Panc1 (cell line): ENCODE results near the gene FZR1. TPM values are rescaled to one million over a fixed set of nuclear protein-coding genes. Genes with fewer than 3 reads are reported as not detected.

ENCODE experiments used
- ATAC-seq: fragments of 200-7000 bp; cut with Tn5 transposase; 2 replicates; pipeline ENCODE4 v1.9.1; 2020; ENCODE audit warnings: mild to moderate bottlenecking, moderate library complexity
- BruUV-seq: library from RNA; stranded (reverse); fragments of 400-500 nt; replicated peaks from 2 replicates; lab custom pipeline; 2021; lab: Mats Ljungman, UMichigan
- CTCF ChIA-PET: fragments of 300-600 bp; sonication (Branson Sonifier 250); formaldehyde crosslinking; loops from one replicate; lab custom pipeline; 2022; ENCODE audit warnings: antibody characterized with exemption; lab: Charles Lee
- POLR2A ChIA-PET: fragments of 300-600 bp; sonication (Branson Sonifier 250); formaldehyde crosslinking; loops from one replicate; lab custom pipeline; 2022; ENCODE audit warnings: antibody characterized with exemption; lab: Charles Lee
- DNase-seq: peaks from one replicate; pipeline ENCODE4 v3.0.0-alpha.2; 2010; ENCODE audit warnings: low read depth, low spot score
- H3K27ac ChIP-seq: 2 replicates; pipeline ENCODE4 v1.5.1; 2011; ENCODE audit warnings: mild to moderate bottlenecking, low read length, inconsistent platforms
- H3K27me3 ChIP-seq: fragments of 200-500 bp; sonication (Bioruptor generic); 2 replicates; pipeline ENCODE4 v1.6.0; 2014; ENCODE audit warnings: low read length, inconsistent platforms; ENCODE audit not compliant: control insufficient read depth, insufficient read depth
- H3K36me3 ChIP-seq: fragments of 200-500 bp; sonication (Bioruptor generic); 2 replicates; pipeline ENCODE4 v1.5.1; 2014; ENCODE audit warnings: inconsistent platforms, mild to moderate bottlenecking, low read length, moderate library complexity; ENCODE audit not compliant: control insufficient read depth, insufficient read depth
- H3K4me1 ChIP-seq: 2 replicates; pipeline ENCODE4 v1.5.1; 2011; ENCODE audit warnings: inconsistent platforms, mild to moderate bottlenecking, low read length, moderate library complexity; ENCODE audit not compliant: control insufficient read depth, insufficient read depth
- H3K4me3 ChIP-seq, 2 experiments: 2 replicates each; pipeline ENCODE4 v1.5.1; 2011 to 2012; ENCODE audit warnings: low read depth in 2 of 2, low read length in 2 of 2, mild to moderate bottlenecking in 2 of 2, inconsistent platforms in 1 of 2, moderate library complexity in 1 of 2
- H3K9me3 ChIP-seq: fragments of 200-500 bp; sonication (Bioruptor generic); 2 replicates; pipeline ENCODE4 v1.5.1; 2014; ENCODE audit warnings: low read depth, mild to moderate bottlenecking, inconsistent platforms, low read length, moderate library complexity; ENCODE audit not compliant: control insufficient read depth, insufficient read depth
- CTCF ChIP-seq: fragments of 450-650 bp; IDR thresholded peaks from 2 replicates; pipeline ENCODE4 v1.5.1; 2017; ENCODE audit warnings: mild to moderate bottlenecking
- POLR2AphosphoS5 ChIP-seq: IDR thresholded peaks from 2 replicates; pipeline ENCODE4 v1.6.1; 2012; ENCODE audit warnings: mild to moderate bottlenecking, low read depth, low read length, moderate library complexity
- REST ChIP-seq, 2 experiments: IDR thresholded peaks; 2 replicates each; pipeline ENCODE4 v1.6.1; 2011 to 2012; ENCODE audit warnings: low read depth in 2 of 2, control low read depth in 1 of 2, low read length in 1 of 2, mild to moderate bottlenecking in 1 of 2, moderate library complexity in 1 of 2; ENCODE audit not compliant: insufficient read depth in 1 of 2
- SIN3A ChIP-seq: IDR thresholded peaks from 2 replicates; pipeline ENCODE4 v1.6.1; 2012; ENCODE audit warnings: low read depth, mild to moderate bottlenecking, low read length, moderate library complexity, borderline replicate concordance; ENCODE audit not compliant: insufficient read depth
- TCF7L2 ChIP-seq: IDR thresholded peaks from 2 replicates; pipeline ENCODE4 v1.6.1; 2011; ENCODE audit warnings: mild to moderate bottlenecking, low read depth, low read length, inconsistent platforms
- in situ Hi-C: cut with HindIII; loops from 2 replicates; pipeline ENCODE4 v1.10.0; 2016; ENCODE audit warnings: low sequenced_read_pairs, low pct_unique_long_range_greater_than_20kb
- intact Hi-C: fragments of 100-400 bp; cut with micrococcal nuclease; formaldehyde crosslinking; loops from one replicate; pipeline ENCODE4 v1.10.0; 2022; ENCODE audit not compliant: unreplicated experiment
- total RNA-seq: library from RNA; stranded (reverse); gene quantifications from one replicate; pipeline ENCODE4 v1.2.1, GENCODE V29; 2021; ENCODE audit not compliant: unreplicated experiment

FZR1 gene
- total RNA-seq, 1 experiment from 2014 or later = 48.7 TPM

GRCh38 chr19:3465552-3465951 lies 40.6 kb upstream of the FZR1 start:
- no peak overlapping the region for H3K4me3 ChIP-seq
- no TSS peak for BruUV-seq
- intact Hi-C loops = no loop called here
- DNase-seq (no peak), ATAC-seq (no peak)
- POLR2A ChIA-PET = no interaction called here
- H3K27ac ChIP-seq = no peak overlapping the region
- H3K4me1 ChIP-seq = no peaks in the 10 kb centered on the region
- TF ChIP-seq REST (IDR thresholded peaks at IDR 0.05; ENCODE audit: insufficient read depth in 1 of 2, low read depth in 2 of 2, low read length in 1 of 2) (no peak), SIN3A (no peak), POLR2AphosphoS5 (no peak), CTCF (no peak), TCF7L2 (no peak)
- H3K27me3 ChIP-seq = no peaks in the 10 kb centered on the region
- H3K9me3 ChIP-seq = no peaks in the 10 kb centered on the region
- H3K36me3 ChIP-seq = no peaks in the 10 kb centered on the region
- CTCF ChIA-PET = interaction anchor here (0.7 kb wide), 1 partner anchor 120 kb away, joined by 4 read pairs; no protein-coding TSS in a partner anchor
- in situ Hi-C loops = no loop called here

- Histone ChIP-seq H3K4me1 (no peaks in the 10 kb centered on the region), H3K27ac (no peak overlapping the region), H3K4me3 (no peak overlapping the region), H3K27me3 (no peaks in the 10 kb centered on the region), H3K9me3 (no peaks in the 10 kb centered on the region), H3K36me3 (no peaks in the 10 kb centered on the region)
- POLR2A ChIA-PET = interaction anchor here (0.6 kb wide), 1 partner anchor 169 kb away, joined by 3 read pairs; no protein-coding TSS in a partner anchor
- intact Hi-C loops (no loop called here), in situ Hi-C loops (no loop called here)
- ATAC-seq (no peak), DNase-seq (no peak)
- CTCF ChIA-PET = interaction anchor here (0.6 kb wide), 1 partner anchor 140 kb away, joined by 3 read pairs; no protein-coding TSS in a partner anchor
- BruUV-seq = no TSS peak
- TF ChIP-seq TCF7L2 (no peak), REST (IDR thresholded peaks at IDR 0.05; ENCODE audit: insufficient read depth in 1 of 2, low read depth in 2 of 2, low read length in 1 of 2) (no peak), SIN3A (no peak), POLR2AphosphoS5 (no peak), CTCF (no peak)
Measured at GRCh38 chr19:3466635-3467034, 39.5 kb upstream of the FZR1 start.
